ENCODE results near the gene CCN5. TPM values are rescaled to one million over a fixed set of nuclear protein-coding genes. Genes with fewer than 3 reads are reported as not detected.

The CCN5 gene
- polyA plus RNA-seq, 1 experiment: 2.0 TPM

DNA sequence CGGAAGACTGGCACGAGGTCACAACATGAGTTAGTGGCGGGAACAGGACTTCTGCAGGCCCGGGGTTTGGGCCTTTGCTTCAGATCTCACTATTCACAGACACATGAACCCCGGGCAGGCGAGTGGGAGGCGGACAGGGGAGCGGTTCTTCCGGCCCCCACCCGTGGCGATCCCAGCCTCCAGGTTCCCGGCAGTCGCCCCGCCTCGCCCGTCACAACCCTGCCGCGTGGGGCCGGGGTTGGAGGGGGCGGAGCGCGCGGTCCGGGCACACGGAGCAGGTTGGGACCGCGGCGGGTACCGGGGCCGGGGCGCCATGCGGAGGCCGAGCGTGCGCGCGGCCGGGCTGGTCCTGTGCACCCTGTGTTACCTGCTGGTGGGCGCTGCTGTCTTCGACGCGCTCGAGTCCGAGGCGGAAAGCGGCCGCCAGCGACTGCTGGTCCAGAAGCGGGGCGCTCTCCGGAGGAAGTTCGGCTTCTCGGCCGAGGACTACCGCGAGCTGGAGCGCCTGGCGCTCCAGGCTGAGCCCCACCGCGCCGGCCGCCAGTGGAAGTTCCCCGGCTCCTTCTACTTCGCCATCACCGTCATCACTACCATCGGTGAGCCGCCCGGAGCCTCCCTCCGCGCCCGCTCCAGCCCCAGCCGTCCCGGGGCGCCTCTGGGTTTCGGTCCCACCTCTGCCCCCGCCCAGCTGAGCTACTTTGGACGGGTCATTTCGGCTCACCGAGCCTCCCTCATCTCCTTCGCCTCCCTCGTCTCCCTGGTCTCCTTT lies 30.6 kb downstream of the CCN5 start, which contains the start of gene KCNK15:
TSS of gene KCNK15 (plus strand) at position 268 of the 769 bp plus-strand sequence. CDS start at position 314, 46 bp downstream.
- no peak for DNase-seq (ENCODE audit: low read depth)
- Histone ChIP-seq H3K27me3 (ENCODE audit: control insufficient read depth, insufficient read depth, low read length) (peaks cover 12% of the 10 kb centered on the region), H3K36me3 (ENCODE audit: control insufficient read depth, insufficient read depth, low read length) (no peaks in the 10 kb centered on the region), H3K4me3 (ENCODE audit: low read depth, low read length) (peak within 1 kb of the TSS; percentile 48)
- ChIA-PET CTCF (interaction anchor here (0.7 to 3.9 kb wide), 11 partner anchors 8 to 121 kb away, joined by 3 to 28 read pairs (median 6); no protein-coding TSS in a partner anchor), POLR2A (no interaction called here)
- TF ChIP-seq, protein P1, sequence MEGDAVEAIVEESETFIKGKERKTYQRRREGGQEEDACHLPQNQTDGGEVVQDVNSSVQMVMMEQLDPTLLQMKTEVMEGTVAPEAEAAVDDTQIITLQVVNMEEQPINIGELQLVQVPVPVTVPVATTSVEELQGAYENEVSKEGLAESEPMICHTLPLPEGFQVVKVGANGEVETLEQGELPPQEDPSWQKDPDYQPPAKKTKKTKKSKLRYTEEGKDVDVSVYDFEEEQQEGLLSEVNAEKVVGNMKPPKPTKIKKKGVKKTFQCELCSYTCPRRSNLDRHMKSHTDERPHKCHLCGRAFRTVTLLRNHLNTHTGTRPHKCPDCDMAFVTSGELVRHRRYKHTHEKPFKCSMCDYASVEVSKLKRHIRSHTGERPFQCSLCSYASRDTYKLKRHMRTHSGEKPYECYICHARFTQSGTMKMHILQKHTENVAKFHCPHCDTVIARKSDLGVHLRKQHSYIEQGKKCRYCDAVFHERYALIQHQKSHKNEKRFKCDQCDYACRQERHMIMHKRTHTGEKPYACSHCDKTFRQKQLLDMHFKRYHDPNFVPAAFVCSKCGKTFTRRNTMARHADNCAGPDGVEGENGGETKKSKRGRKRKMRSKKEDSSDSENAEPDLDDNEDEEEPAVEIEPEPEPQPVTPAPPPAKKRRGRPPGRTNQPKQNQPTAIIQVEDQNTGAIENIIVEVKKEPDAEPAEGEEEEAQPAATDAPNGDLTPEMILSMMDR (IDR thresholded peaks at IDR 0.05; ENCODE audit: insufficient read depth, low read depth, low read length): no peak

DNA sequence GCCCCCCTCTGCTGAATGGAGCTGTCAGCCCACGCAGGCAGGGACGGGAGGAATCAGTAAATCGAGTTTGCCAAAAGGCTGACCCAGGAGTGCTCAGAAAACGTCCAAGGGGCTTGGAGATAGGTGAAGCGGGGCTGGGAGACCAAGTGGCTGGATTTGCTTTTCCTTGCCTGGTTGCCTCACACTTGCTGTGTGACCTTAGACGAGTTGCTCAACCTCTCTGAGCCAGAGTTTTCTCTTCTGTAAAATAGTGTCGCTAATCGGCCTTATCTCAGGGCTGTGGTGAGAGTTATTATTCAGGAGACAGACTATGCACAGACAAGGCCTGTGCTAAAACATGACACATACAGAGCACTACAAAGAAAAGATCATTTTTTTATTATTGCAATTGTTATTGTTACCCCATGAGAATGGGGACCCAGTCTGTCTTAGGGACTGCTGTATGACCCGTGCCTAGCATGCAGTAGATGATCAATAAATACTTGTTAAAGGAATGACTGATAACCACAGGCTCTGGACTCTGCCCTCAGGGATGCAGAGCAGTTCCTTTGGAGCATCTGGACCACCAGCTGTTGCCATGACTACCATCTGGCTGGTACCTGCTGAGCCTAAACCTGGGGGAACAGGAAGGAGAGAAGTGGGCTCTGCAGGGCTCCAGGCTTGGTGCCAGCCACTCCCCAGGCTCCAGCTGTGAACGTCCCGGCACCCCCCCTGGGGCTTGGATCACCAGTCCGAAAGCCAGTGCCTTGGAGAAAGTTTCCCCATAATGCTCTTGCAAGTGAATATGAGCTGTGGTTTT lies 31.4 kb downstream of the CCN5 start:
- peaks cover 12% of the 10 kb centered on the region for H3K27me3 ChIP-seq (ENCODE audit: control insufficient read depth, insufficient read depth, low read length)

DNA sequence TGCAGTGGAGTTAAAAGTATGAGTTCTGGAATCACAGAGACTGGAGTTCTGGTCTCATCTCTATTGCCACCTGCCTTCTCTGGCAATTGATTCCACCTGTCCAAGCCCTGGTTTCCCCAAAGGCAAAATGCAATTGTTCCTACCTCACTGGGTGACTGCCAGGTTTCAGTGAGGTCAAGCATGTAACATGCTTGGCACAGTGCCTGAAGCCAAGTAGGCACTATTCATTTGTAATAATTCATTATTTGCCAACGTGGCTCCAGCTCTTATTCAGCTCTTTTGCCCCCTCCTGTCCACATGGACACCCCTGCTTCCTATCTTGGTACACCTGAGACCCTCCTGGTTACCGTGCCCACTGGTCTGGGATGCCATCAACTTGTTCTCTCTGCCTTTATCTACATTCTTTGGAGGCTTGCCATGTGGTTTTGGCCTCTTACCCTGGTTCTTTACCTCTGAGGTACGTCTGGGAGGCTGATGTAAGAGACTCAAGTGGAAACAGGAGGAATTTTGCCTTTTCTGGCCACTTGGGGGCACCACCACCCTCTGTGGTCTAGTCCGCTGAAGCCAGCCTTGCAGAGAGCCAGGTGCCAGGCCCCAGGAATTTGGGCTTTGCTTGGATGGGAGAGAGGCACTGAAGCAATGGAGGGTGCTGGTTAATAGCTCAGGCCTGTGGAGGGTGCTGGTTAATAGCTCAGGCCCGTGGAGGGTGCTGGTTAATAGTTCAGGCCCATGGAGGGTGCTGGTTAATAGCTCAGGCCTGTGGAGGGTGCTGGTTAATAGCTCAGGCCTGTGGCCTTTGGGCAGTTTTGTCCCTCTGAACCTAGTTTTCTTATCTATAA lies 32.2 kb downstream of the CCN5 start:
- TF ChIP-seq, protein P1 (IDR thresholded peaks at IDR 0.05; ENCODE audit: insufficient read depth, low read depth, low read length): peak; percentile 81
- ChIA-PET POLR2A (no interaction called here), CTCF (interaction anchor here (0.5 to 3.9 kb wide), 40 partner anchors 8 to 1930 kb away, joined by 3 to 28 read pairs (median 4); partner anchors contain the start of gene WFDC10A)
- Histone ChIP-seq H3K27me3 (ENCODE audit: control insufficient read depth, insufficient read depth, low read length) (peaks cover 11% of the 10 kb centered on the region), H3K36me3 (ENCODE audit: control insufficient read depth, insufficient read depth, low read length) (no peaks in the 10 kb centered on the region), H3K4me3 (ENCODE audit: low read depth, low read length) (no peak overlapping the region)
- no peak for DNase-seq (ENCODE audit: low read depth)

More for the DNA sequence above, 31.4 kb downstream of the CCN5 start:
- no peaks in the 10 kb centered on the region for H3K36me3 ChIP-seq (ENCODE audit: control insufficient read depth, insufficient read depth, low read length)
- DNase-seq (ENCODE audit: low read depth): no peak
- ChIA-PET CTCF (interaction anchor here (0.7 to 3.9 kb wide), 28 partner anchors 9 to 883 kb away, joined by 3 to 28 read pairs (median 3); partner anchors contain the start of gene WFDC10A), POLR2A (no interaction called here)
- H3K4me3 ChIP-seq (ENCODE audit: low read depth, low read length): peak overlapping the region; percentile 48
- TF ChIP-seq, protein P1 (IDR thresholded peaks at IDR 0.05; ENCODE audit: insufficient read depth, low read depth, low read length): no peak

DNA sequence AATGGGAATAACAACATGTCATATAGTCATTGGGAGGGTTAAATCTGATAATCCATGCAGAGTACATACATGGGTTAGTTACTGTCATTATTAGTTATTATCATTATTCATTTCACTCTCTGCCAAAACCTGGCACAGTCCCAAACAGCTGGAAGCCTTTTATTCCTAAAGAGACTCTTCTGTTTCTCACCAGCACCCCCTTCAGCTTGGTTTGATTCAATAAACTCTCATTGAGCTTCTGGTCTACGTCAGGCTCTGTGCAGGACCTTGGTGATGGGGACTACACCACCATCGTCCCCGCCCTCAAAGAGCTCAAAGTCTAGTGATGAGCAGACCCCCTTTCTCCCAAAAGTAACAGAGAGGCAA lies 32.8 kb downstream of the CCN5 start:
- Histone ChIP-seq H3K4me3 (ENCODE audit: low read depth, low read length) (no peak overlapping the region), H3K36me3 (ENCODE audit: control insufficient read depth, insufficient read depth, low read length) (no peaks in the 10 kb centered on the region), H3K27me3 (ENCODE audit: control insufficient read depth, insufficient read depth, low read length) (peaks cover 13% of the 10 kb centered on the region)
- CTCF ChIA-PET: interaction anchor here (0.6 to 3.9 kb wide), 29 partner anchors 8 to 1929 kb away, joined by 3 to 28 read pairs (median 4); no protein-coding TSS in a partner anchor
- POLR2A ChIA-PET: no interaction called here
- TF ChIP-seq, protein P1 (IDR thresholded peaks at IDR 0.05; ENCODE audit: insufficient read depth, low read depth, low read length): no peak
- DNase-seq (ENCODE audit: low read depth): no peak
